Smooth muscle cell (in vitro differentiated cells): ENCODE data around the gene DAZAP1. TPM values are rescaled to one million over a fixed set of nuclear protein-coding genes. Genes with fewer than 3 reads are reported as not detected.
A peak's percentile ranks its signal among the peaks of the same experiment; 100 is the strongest.

Source experiments
- DNase-seq: peaks from one replicate; lab custom pipeline; 2025; ENCODE audit not compliant: unreplicated experiment; lab: John Stamatoyannopoulos, UW
- H2AFZ ChIP-seq: fragments of 200-600 bp; sonication (generic); 2 replicates; pipeline ENCODE4 v1.6.0; 2016; ENCODE audit warnings: antibody characterized with exemption, low read depth, mild to moderate bottlenecking
- H3F3A ChIP-seq: fragments of 200-600 bp; sonication (generic); 2 replicates; pipeline ENCODE4 v1.6.0; 2017; ENCODE audit warnings: antibody characterized with exemption, low read depth
- H3K27ac ChIP-seq: fragments of 200-600 bp; sonication (generic); 2 replicates; pipeline ENCODE4 v1.5.1; 2016; ENCODE audit warnings: low read depth, mild to moderate bottlenecking
- H3K27me3 ChIP-seq: fragments of 200-600 bp; sonication (generic); 2 replicates; pipeline ENCODE4 v1.6.1; 2016; ENCODE audit warnings: low read depth, mild to moderate bottlenecking
- H3K36me3 ChIP-seq: fragments of 200-600 bp; sonication (generic); 2 replicates; pipeline ENCODE4 v1.5.1; 2016; ENCODE audit warnings: low read depth
- H3K4me1 ChIP-seq: fragments of 200-600 bp; sonication (generic); 2 replicates; pipeline ENCODE4 v1.5.1; 2016; ENCODE audit warnings: low read depth
- H3K4me2 ChIP-seq: fragments of 200-600 bp; sonication (generic); 2 replicates; pipeline ENCODE4 v1.6.0; 2016; ENCODE audit warnings: mild to moderate bottlenecking
- H3K4me3 ChIP-seq: fragments of 200-600 bp; sonication (generic); 2 replicates; pipeline ENCODE4 v1.5.1; 2016; ENCODE audit warnings: mild to moderate bottlenecking
- H3K79me2 ChIP-seq: fragments of 200-600 bp; sonication (generic); 2 replicates; pipeline ENCODE4 v1.6.0; 2016; ENCODE audit warnings: low read depth, mild to moderate bottlenecking
- H3K9ac ChIP-seq: fragments of 200-600 bp; sonication (generic); 2 replicates; pipeline ENCODE4 v1.6.0; 2016; ENCODE audit warnings: low read depth
- H3K9me3 ChIP-seq: fragments of 200-600 bp; sonication (generic); replicated peaks from 2 replicates; pipeline ENCODE4 v1.5.1; 2016; ENCODE audit warnings: low read depth
- H4K20me1 ChIP-seq: fragments of 200-600 bp; sonication (generic); 2 replicates; pipeline ENCODE4 v1.6.0; 2016; ENCODE audit warnings: low read depth
- WGBS: methylation state at CpG from one replicate; pipeline ENCODE4 v1.1.7; 2016; ENCODE audit warnings: low lambda C conversion rate; 5-methylcytosine and 5-hydroxymethylcytosine counted together
- polyA plus RNA-seq: library from polyadenylated mRNA; unstranded; fragments of >200 nt; fragmentation: Nextera tagmentation; extraction: Ambion mirVana; gene quantifications from 2 replicates; pipeline ENCODE4 v1.2.1, GENCODE V29; 2016
- total RNA-seq: library from RNA; depleted of rRNA; stranded (reverse); fragments of >200 nt; gene quantifications from 2 replicates; pipeline ENCODE4 v1.2.3, GENCODE V29; 2014
- TF ChIP-seq, protein P1 (sequence below): fragments of 200-600 bp; sonication (generic); IDR thresholded peaks from 2 replicates; pipeline ENCODE4 v1.5.1; 2017; ENCODE audit warnings: borderline replicate concordance, mild to moderate bottlenecking, antibody characterized with exemption; ENCODE audit not compliant: insufficient read depth, poor library complexity, severe bottlenecking

The DAZAP1 gene
- total and polyA plus RNA-seq, 2 experiments from 2014 or later, result 35.5 to 41.7 TPM

DNA sequence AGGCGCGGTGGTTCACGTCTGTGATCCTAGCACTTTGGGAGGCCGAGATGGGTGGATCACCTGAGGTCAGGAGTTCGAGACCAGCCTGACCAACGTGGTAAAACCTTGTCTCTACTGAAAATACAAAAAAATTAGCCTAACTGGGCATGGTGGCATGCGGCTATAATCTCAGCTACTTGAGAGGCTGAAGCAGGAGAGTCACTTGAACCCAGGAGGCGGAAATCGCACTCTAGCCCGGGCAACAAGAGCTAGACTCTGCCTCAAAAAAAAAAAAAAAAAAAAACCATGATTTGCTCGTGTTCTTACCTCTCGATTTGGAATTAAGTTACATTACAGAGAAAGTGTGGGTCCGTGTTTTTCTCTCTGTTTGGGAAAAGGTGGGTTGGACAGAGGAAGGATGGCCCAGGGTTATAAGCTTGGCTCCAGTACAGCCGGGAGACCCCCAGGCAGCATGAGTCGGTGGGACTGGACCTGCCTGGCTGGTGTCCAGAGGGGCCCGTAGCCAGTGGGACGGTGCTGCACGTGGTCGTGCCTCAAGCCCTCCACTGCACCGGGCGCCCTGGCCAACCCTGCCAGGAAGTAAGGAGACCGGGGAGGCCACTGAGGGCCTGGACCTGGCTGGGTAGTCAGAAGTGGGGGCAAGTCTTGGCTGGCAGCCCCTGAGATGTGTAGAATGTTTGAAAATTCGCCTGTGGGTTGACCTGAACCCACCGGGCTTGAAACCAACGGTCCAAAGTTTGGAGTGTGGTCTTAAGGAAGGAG, 34.5 kb downstream of the DAZAP1 start:
- Histone ChIP-seq H3K9ac (no peak overlapping the region), H3K79me2 (peaks cover 37% of the 10 kb centered on the region), H3K36me3 (no peaks in the 10 kb centered on the region), H3K27ac (no peak overlapping the region), H3K4me3 (no peak overlapping the region), H3K4me1 (peaks cover 14% of the 10 kb centered on the region), H3K9me3 (no peaks in the 10 kb centered on the region), H4K20me1 (peaks cover 76% of the 10 kb centered on the region), H3K27me3 (peaks cover 16% of the 10 kb centered on the region), H3F3A (peaks cover 25% of the 10 kb centered on the region), H3K4me2 (no peak overlapping the region), H2AFZ (no peak overlapping the region)
- TF ChIP-seq, protein P1, sequence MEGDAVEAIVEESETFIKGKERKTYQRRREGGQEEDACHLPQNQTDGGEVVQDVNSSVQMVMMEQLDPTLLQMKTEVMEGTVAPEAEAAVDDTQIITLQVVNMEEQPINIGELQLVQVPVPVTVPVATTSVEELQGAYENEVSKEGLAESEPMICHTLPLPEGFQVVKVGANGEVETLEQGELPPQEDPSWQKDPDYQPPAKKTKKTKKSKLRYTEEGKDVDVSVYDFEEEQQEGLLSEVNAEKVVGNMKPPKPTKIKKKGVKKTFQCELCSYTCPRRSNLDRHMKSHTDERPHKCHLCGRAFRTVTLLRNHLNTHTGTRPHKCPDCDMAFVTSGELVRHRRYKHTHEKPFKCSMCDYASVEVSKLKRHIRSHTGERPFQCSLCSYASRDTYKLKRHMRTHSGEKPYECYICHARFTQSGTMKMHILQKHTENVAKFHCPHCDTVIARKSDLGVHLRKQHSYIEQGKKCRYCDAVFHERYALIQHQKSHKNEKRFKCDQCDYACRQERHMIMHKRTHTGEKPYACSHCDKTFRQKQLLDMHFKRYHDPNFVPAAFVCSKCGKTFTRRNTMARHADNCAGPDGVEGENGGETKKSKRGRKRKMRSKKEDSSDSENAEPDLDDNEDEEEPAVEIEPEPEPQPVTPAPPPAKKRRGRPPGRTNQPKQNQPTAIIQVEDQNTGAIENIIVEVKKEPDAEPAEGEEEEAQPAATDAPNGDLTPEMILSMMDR, result no peak
- no peak for DNase-seq
- 97% methylated on average over 25 of the region's 25 CpGs for WGBS

DNA sequence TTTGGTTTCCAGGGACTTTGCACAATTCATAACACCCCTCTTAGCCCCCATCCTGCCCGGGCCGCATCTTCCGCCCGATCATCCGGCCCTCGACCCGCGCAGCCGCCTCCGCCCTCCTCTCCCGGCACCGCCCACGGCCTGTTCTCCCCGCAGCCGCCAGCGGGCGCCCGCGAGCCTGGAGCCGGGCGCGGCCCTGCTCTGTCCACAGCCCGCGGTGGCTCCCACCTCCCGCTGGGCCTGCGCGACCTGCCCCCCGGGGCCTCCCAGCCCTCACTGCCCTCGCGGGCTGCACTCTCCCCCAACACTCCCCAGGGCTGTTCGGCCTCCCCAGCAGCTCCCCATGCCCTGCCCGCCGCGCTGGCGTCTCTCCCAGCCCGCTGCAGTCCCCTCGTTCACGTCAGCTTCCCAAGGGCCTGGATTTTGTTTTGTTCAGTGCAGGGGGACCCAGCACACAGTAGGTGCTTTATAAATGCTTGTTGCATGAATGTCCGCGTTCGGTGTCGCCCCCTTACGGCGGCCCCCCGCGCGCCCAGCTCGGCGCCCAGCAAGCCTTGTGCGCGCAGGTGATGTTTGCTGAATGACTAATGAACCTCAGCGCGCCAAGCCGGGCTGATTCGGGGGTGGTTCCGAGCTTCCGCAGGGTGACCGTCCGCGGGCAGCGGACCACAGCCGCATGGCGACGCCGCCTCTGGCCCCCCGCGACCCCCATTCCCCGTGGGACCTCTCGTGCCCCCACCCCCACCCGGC, 38.0 kb downstream of the DAZAP1 start:
- H3K4me1 ChIP-seq, result peaks cover 8% of the 10 kb centered on the region
- H4K20me1 ChIP-seq, result peaks cover 68% of the 10 kb centered on the region
- H3K4me3 ChIP-seq, result peak overlapping the region; percentile 52
- peaks cover 48% of the 10 kb centered on the region for H3K27me3 ChIP-seq
- 3% methylated on average over 49 of the region's 70 CpGs for WGBS
- H3K9me3 ChIP-seq, result no peaks in the 10 kb centered on the region
- no peaks in the 10 kb centered on the region for H3K36me3 ChIP-seq
- H3K27ac ChIP-seq, result no peak overlapping the region
- TF ChIP-seq, protein P1, result peak; percentile 88
- H2AFZ ChIP-seq, result no peak overlapping the region
- peak; percentile 41 for DNase-seq
- peaks cover 22% of the 10 kb centered on the region for H3F3A ChIP-seq
- H3K9ac ChIP-seq, result no peak overlapping the region
- H3K79me2 ChIP-seq, result peaks cover 15% of the 10 kb centered on the region
- H3K4me2 ChIP-seq, result peak overlapping the region; percentile 86

DNA sequence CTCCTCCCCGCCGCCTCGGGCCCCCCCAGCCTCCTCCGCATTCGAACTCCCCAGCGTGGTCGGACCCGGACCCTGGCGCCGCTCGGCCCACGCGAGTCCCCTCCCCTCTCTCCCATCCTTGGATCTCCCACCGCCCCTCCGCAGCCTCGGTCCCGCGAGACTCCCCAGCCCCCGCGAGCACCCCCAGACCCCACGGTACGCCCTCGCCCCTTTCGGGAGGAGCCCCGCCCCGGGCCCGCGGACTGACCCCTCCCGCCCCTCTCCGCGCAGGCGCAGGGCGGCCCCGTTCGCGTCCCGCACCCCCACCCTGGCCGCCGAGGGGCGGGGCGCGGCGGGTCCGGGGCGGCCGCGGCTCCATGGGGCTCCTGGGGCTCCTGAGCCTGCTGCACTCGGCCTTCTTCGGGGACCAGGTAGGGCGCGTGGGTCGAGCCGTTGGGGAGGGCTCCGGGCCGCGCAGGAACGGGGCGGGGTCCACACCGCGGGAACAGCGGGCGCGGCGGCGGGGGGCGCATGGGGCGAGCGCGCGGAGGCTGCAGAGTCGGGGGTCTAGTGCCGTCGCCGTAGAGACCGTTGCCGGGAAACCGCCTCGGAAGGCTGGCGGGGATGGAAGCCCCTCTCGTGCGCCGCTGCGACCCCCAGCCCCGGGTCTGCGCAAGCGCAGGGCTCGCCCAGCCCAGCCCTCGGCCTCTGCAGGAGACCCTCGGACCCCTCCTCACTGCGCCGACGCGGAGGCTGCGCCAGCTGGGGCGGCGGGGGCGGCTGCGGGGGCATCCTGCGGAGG, 38.7 kb downstream of the DAZAP1 start:
- H3K36me3 ChIP-seq, result no peaks in the 10 kb centered on the region
- peaks cover 61% of the 10 kb centered on the region for H4K20me1 ChIP-seq
- DNase-seq, result no peak
- H2AFZ ChIP-seq, result no peak overlapping the region
- peaks cover 55% of the 10 kb centered on the region for H3K27me3 ChIP-seq
- peak overlapping the region; percentile 52 for H3K4me3 ChIP-seq
- peaks cover 7% of the 10 kb centered on the region for H3K79me2 ChIP-seq
- TF ChIP-seq, protein P1, result no peak
- peaks cover 18% of the 10 kb centered on the region for H3F3A ChIP-seq
- no peak overlapping the region for H3K27ac ChIP-seq
- no peak overlapping the region for H3K9ac ChIP-seq
- WGBS, result 7% methylated on average over 35 of the region's 99 CpGs
- no peaks in the 10 kb centered on the region for H3K9me3 ChIP-seq
- H3K4me1 ChIP-seq, result peaks cover 8% of the 10 kb centered on the region
- H3K4me2 ChIP-seq, result peak overlapping the region; percentile 86
